ENCODE results near the gene NUDT1. TPM values are rescaled to one million over a fixed set of nuclear protein-coding genes. Genes with fewer than 3 reads are reported as not detected.

NUDT1 gene
- total and polyA plus RNA-seq, 2 experiments from 2014 or later: 9.6 to 16.3 TPM

- no peak for DNase-seq (ENCODE audit: low spot score)
- Histone ChIP-seq H3K27me3 (no peaks in the 10 kb centered on the region), H3K9me2 (replicated peaks; ENCODE audit: insufficient read depth) (no peaks in the 10 kb centered on the region), H3K79me2 (peaks cover 22% of the 10 kb centered on the region), H3K9me3 (ENCODE audit: low read depth) (no peaks in the 10 kb centered on the region), H2AFZ (no peak overlapping the region), H4K20me1 (ENCODE audit: insufficient read depth, poor library complexity, severe bottlenecking) (peaks cover 5% of the 10 kb centered on the region), H3K4me3 (no peak overlapping the region), H3K36me3 (replicated peaks; ENCODE audit: insufficient read depth, low read depth) (no peaks in the 10 kb centered on the region), H3K4me2 (no peak overlapping the region), H3K4me1 (ENCODE audit: insufficient read depth) (peaks cover 5% of the 10 kb centered on the region), H3K27ac (peak overlapping the region; percentile 43)
- no peak for TF ChIP-seq CTCF (IDR thresholded peaks at IDR 0.05; ENCODE audit: poor library complexity)
- no peak for TF ChIP-seq EZH2phosphoT487 (IDR thresholded peaks at IDR 0.05; ENCODE audit: low read depth, severe bottlenecking, unreplicated experiment)
- TF ChIP-seq EZH2 (IDR thresholded peaks at IDR 0.05; ENCODE audit: borderline replicate concordance): no peak
- WGBS (ENCODE audit: low lambda C conversion rate, missing lambda C conversion rate): 90% methylated on average over 12 of the region's 12 CpGs
These were observed 4.9 kb upstream of the NUDT1 start for GRCh38 chr7:2237109-2237602.

GRCh38 chr7:2239242-2239641 lies 2.8 kb upstream of the NUDT1 start:
- Histone ChIP-seq H4K20me1 (ENCODE audit: insufficient read depth, poor library complexity, severe bottlenecking) (peaks cover 5% of the 10 kb centered on the region), H2AFZ (no peak overlapping the region), H3K4me3 (no peak overlapping the region), H3K36me3 (replicated peaks; ENCODE audit: insufficient read depth, low read depth) (no peaks in the 10 kb centered on the region), H3K4me1 (ENCODE audit: insufficient read depth) (peaks cover 13% of the 10 kb centered on the region), H3K27ac (no peak overlapping the region), H3K27me3 (no peaks in the 10 kb centered on the region), H3K9me3 (ENCODE audit: low read depth) (no peaks in the 10 kb centered on the region), H3K79me2 (peaks cover 19% of the 10 kb centered on the region), H3K9me2 (replicated peaks; ENCODE audit: insufficient read depth) (no peaks in the 10 kb centered on the region), H3K4me2 (no peak overlapping the region)
- 98% methylated on average over 17 of the region's 17 CpGs for WGBS (ENCODE audit: low lambda C conversion rate, missing lambda C conversion rate)
- DNase-seq (ENCODE audit: low spot score): no peak
- TF ChIP-seq CTCF (IDR thresholded peaks at IDR 0.05; ENCODE audit: poor library complexity) (no peak), EZH2 (IDR thresholded peaks at IDR 0.05; ENCODE audit: borderline replicate concordance) (no peak)

- Histone ChIP-seq H3K4me1 (ENCODE audit: insufficient read depth) (peaks cover 13% of the 10 kb centered on the region), H3K9me3 (ENCODE audit: low read depth) (no peaks in the 10 kb centered on the region), H3K9me2 (replicated peaks; ENCODE audit: insufficient read depth) (no peaks in the 10 kb centered on the region), H3K36me3 (replicated peaks; ENCODE audit: insufficient read depth, low read depth) (no peaks in the 10 kb centered on the region), H2AFZ (peak overlapping the region; percentile 94), H3K79me2 (peaks cover 19% of the 10 kb centered on the region), H4K20me1 (ENCODE audit: insufficient read depth, poor library complexity, severe bottlenecking) (peaks cover 5% of the 10 kb centered on the region), H3K27ac (peak overlapping the region; percentile 17), H3K4me2 (peak overlapping the region; percentile 95), H3K27me3 (no peaks in the 10 kb centered on the region), H3K4me3 (peak overlapping the region; percentile 92)
- no peak for TF ChIP-seq EZH2 (IDR thresholded peaks at IDR 0.05; ENCODE audit: borderline replicate concordance)
- no peak for TF ChIP-seq EZH2phosphoT487 (IDR thresholded peaks at IDR 0.05; ENCODE audit: low read depth, severe bottlenecking, unreplicated experiment)
- no peak for TF ChIP-seq CTCF (IDR thresholded peaks at IDR 0.05; ENCODE audit: poor library complexity)
- DNase-seq (ENCODE audit: low spot score): no peak
- 12% methylated on average over 20 of the region's 21 CpGs for WGBS (ENCODE audit: low lambda C conversion rate, missing lambda C conversion rate)
These were observed 759 bp downstream of the NUDT1 start for GRCh38 chr7:2242541-2243429.

Data from hepatocyte (in vitro differentiated cells).